Activated B cell treated with CpG ODN at 0.5 μM for 24 hours (primary cell): ENCODE data around the gene CCDC88C. TPM values are rescaled to one million over a fixed set of nuclear protein-coding genes. Genes with fewer than 3 reads are reported as not detected.
"Not testable (repeated sequence)": the region's sequence is repeated elsewhere in the genome, so short reads cannot be mapped to it uniquely, and the experiment has no call there.

Source experiments
- ATAC-seq: fragments of 200-7000 bp; cut with Tn5 transposase; one replicate; pipeline ENCODE4 v1.10.0; 2021; ENCODE audit warnings: low read depth, mild to moderate bottlenecking, moderate library complexity
- CTCF ChIA-PET: fragments of 350-600 bp; sonication (Branson Sonifier 250); formaldehyde crosslinking; loops from one replicate; lab custom pipeline; 2021; ENCODE audit warnings: antibody characterized with exemption; lab: Charles Lee
- POLR2A ChIA-PET: fragments of 350-600 bp; sonication (Branson Sonifier 250); formaldehyde crosslinking; loops from one replicate; lab custom pipeline; 2021; ENCODE audit warnings: antibody characterized with exemption; lab: Charles Lee
- DNase-seq: peaks from one replicate; pipeline ENCODE4 v3.0.0; 2022
- H3K27ac Mint-ChIP-seq: one replicate; pipeline ENCODE4 v1.8.0; 2020; ENCODE audit warnings: mixed read lengths
- H3K27me3 Mint-ChIP-seq: one replicate; pipeline ENCODE4 v1.8.0; 2021; ENCODE audit warnings: mixed read lengths
- H3K36me3 Mint-ChIP-seq: one replicate; pipeline ENCODE4 v1.8.0; 2021; ENCODE audit warnings: low read depth, mixed read lengths
- H3K4me1 Mint-ChIP-seq: one replicate; pipeline ENCODE4 v1.8.0; 2021; ENCODE audit warnings: mixed read lengths
- H3K4me3 Mint-ChIP-seq: one replicate; pipeline ENCODE4 v1.8.0; 2020; ENCODE audit warnings: mild to moderate bottlenecking, mixed read lengths
- H3K9me3 Mint-ChIP-seq: one replicate; pipeline ENCODE4 v1.8.0; 2020; ENCODE audit warnings: mixed read lengths
- intact Hi-C: fragments of 100-400 bp; cut with micrococcal nuclease; formaldehyde crosslinking; loops from one replicate; pipeline ENCODE4 v1.15.1; 2024
- total RNA-seq: library from RNA; stranded (reverse); gene quantifications from 2 replicates; pipeline ENCODE4 v1.2.3, GENCODE V29; 2022
- TF ChIP-seq, protein P1 (sequence below): fragments of 200-600 bp; IDR thresholded peaks from one replicate; pipeline ENCODE4 v1.8.0; 2022; ENCODE audit warnings: antibody characterized with exemption, mild to moderate bottlenecking

Gene CCDC88C
- total RNA-seq, 1 donor from 2014 or later: 164 TPM

DNA sequence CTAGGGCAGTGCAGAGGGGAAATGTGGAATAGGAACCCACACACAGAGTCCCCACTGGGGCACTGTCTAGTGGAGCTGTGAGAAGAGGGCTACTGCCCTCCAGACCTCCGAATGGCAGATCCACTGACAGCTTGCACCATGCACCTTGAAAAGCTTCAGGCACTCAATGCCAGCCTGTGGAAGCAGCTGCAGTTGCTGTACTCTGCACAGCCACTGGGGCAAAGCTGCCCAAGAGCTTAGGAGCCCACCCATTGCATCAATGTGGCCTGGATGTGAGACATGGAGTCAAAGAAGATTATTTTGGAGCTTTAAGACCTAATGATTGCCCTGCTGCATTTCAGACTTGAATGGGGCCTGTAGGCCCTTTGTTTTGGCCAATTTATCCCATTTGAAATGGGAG is 21.7 kb upstream of the CCDC88C start:
- intact Hi-C loops: no loop called here
- POLR2A ChIA-PET: no interaction called here
- TF ChIP-seq, protein P1, sequence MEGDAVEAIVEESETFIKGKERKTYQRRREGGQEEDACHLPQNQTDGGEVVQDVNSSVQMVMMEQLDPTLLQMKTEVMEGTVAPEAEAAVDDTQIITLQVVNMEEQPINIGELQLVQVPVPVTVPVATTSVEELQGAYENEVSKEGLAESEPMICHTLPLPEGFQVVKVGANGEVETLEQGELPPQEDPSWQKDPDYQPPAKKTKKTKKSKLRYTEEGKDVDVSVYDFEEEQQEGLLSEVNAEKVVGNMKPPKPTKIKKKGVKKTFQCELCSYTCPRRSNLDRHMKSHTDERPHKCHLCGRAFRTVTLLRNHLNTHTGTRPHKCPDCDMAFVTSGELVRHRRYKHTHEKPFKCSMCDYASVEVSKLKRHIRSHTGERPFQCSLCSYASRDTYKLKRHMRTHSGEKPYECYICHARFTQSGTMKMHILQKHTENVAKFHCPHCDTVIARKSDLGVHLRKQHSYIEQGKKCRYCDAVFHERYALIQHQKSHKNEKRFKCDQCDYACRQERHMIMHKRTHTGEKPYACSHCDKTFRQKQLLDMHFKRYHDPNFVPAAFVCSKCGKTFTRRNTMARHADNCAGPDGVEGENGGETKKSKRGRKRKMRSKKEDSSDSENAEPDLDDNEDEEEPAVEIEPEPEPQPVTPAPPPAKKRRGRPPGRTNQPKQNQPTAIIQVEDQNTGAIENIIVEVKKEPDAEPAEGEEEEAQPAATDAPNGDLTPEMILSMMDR: no peak
- Mint-ChIP-seq H3K27ac (no peak overlapping the region), H3K27me3 (peaks cover 9% of the 10 kb centered on the region), H3K9me3 (peaks cover 5% of the 10 kb centered on the region), H3K4me3 (no peak overlapping the region), H3K36me3 (peaks cover 2% of the 10 kb centered on the region), H3K4me1 (peaks cover 3% of the 10 kb centered on the region)
- CTCF ChIA-PET: no interaction called here
- DNase-seq (no peak), ATAC-seq (no peak)

DNA sequence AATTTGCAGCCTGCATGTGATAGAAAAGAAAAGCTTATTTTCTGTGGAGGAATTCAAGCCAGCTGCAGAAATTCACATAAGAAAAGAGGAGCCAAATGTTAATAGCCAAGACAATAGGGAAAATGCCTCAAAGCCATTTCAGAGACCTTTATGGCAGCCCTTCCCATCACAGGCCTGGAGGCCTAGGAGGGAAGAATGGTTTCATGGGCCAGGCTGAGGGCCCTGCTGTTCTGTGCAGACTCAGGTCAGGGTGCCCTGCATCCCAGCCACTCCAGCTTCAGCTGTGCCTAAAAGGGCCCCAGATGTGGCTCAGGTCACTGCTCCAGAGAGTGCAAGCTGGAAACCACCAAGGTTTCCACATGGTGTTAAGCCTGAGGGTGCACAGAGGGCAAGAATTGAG is 21.2 kb upstream of the CCDC88C start:
- intact Hi-C loops: no loop called here
- ChIA-PET CTCF (no interaction called here), POLR2A (interaction anchor here (0.5 kb wide), 1 partner anchor 16 kb away, joined by 4 read pairs; no protein-coding TSS in a partner anchor)
- ATAC-seq: no peak
- no peak for DNase-seq
- Mint-ChIP-seq H3K4me1 (no peaks in the 10 kb centered on the region), H3K4me3 (no peak overlapping the region), H3K36me3 (peaks cover 2% of the 10 kb centered on the region), H3K27ac (no peak overlapping the region), H3K9me3 (peaks cover 5% of the 10 kb centered on the region), H3K27me3 (peaks cover 9% of the 10 kb centered on the region)
- TF ChIP-seq, protein P1: no peak

DNA sequence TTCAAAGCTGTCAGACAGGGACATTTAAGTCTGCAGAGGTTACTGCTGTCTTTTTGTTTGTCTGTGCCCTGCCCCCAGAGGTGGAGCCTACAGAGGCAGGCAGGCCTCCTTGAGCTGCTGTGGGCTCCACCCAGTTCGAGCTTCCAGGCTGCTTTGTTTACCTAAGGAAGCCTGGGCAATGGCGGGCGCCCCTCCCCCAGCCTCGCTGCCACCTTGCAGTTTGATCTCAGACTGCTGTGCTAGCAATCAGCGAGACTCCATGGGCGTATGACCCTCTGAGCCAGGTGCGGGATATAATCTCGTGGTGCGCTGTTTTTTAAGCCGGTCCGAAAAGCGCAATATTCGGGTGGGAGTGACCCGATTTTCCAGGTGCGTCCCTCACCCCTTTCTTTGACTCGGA is 18.6 kb upstream of the CCDC88C start:
- H3K27ac Mint-ChIP-seq, ATAC-seq, CTCF ChIA-PET, H3K36me3 Mint-ChIP-seq, H3K4me1 Mint-ChIP-seq, DNase-seq, H3K9me3 Mint-ChIP-seq, intact Hi-C loops, POLR2A ChIA-PET, H3K27me3 Mint-ChIP-seq, H3K4me3 Mint-ChIP-seq: not testable (repeated sequence)

DNA sequence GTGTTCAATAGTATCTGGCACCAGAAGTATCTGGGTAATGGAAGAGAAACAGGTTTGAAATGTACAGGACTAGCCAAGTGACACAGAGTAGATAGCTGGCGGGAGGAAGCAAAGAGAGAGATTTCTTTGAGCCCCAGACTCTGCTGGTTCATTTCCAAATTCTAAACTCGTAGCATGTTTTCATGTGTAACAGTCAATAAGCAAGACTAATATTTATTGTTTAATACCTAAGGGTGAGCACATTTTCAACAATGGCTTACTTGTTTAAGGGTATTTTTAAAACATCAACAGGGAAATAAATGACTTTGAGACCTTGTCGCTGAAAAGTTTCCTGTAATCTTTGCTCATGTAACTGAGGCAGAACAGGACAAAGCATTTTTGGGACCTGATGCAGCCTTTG is 11.8 kb upstream of the CCDC88C start:
- Mint-ChIP-seq H3K27me3 (no peaks in the 10 kb centered on the region), H3K9me3 (no peaks in the 10 kb centered on the region), H3K27ac (no peak overlapping the region), H3K4me3 (no peak overlapping the region), H3K4me1 (peaks cover 19% of the 10 kb centered on the region), H3K36me3 (no peaks in the 10 kb centered on the region)
- intact Hi-C loops: no loop called here
- ATAC-seq (no peak), DNase-seq (no peak)
- POLR2A ChIA-PET: interaction anchor here (2.2 kb wide), 1 partner anchor 13 kb away, joined by 4 read pairs; no protein-coding TSS in a partner anchor
- CTCF ChIA-PET: no interaction called here
- TF ChIP-seq, protein P1: no peak

DNA sequence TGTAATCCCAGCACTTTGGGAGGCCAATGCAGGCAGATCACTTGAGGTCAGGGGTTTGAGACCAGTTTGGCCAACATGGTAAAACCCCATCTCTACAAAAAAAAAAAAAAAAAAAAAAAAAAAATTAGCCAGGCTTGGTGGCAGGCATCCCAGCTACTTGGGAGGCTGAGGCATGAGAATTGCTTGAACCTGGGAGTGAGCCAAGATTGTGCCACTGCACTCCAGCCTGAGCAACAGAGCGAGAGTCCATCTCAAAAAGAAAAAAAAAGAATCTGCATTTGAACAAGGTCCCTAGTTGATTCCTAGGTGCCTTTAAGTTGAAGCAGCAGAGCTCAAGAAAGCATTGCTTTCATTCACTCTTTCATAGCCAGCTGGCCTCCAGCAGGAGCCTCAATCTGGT is 11.3 kb upstream of the CCDC88C start:
- peaks cover 19% of the 10 kb centered on the region for H3K4me1 Mint-ChIP-seq
- DNase-seq, H3K27me3 Mint-ChIP-seq, H3K9me3 Mint-ChIP-seq, CTCF ChIA-PET, H3K4me3 Mint-ChIP-seq, ATAC-seq, H3K36me3 Mint-ChIP-seq, intact Hi-C loops, H3K27ac Mint-ChIP-seq: not testable (repeated sequence)
- POLR2A ChIA-PET: interaction anchor here (2.2 kb wide), 1 partner anchor 13 kb away, joined by 4 read pairs; no protein-coding TSS in a partner anchor

DNA sequence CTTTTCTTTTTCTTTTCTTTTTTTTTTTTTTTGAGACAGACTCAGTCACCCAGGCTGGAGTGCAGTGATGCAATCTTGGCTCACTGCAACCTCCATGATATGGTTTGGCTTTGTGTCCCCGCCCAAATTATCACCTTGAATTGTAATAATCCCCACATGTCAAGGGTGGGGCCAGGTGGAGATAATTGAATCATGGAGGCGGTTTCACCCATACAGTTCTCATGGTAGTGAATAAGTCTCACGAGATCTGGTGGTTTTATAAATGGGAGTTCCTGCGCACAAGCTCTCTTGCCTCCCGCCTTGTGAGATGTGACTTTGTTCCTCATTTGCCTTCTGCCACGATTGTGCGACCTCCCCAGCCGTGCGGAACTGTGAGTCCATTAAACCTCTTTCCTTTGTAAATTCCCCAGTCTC is 7.9 kb upstream of the CCDC88C start:
- DNase-seq, H3K27me3 Mint-ChIP-seq, intact Hi-C loops, H3K36me3 Mint-ChIP-seq, H3K4me3 Mint-ChIP-seq, H3K9me3 Mint-ChIP-seq: not testable (repeated sequence)
- Mint-ChIP-seq H3K27ac (peak overlapping the region; percentile 37), H3K4me1 (peaks cover 19% of the 10 kb centered on the region)
- peak; percentile 45 for ATAC-seq
- POLR2A ChIA-PET: interaction anchor here (0.6 kb wide), 3 partner anchors 16 to 428 kb away, joined by 4 to 7 read pairs (median 5); no protein-coding TSS in a partner anchor
- CTCF ChIA-PET: interaction anchor here (0.8 to 2.2 kb wide), 2 partner anchors 11 to 102 kb away, joined by 3 to 12 read pairs; no protein-coding TSS in a partner anchor
